Erythroblast (primary cell): ENCODE results near the gene ERICH3.

Source experiments
- GATA1 ChIP-seq: IDR thresholded peaks from 2 replicates; pipeline ENCODE4 v1.6.1; 2011; ENCODE audit warnings: low read depth, mild to moderate bottlenecking, control low read depth, low read length, moderate library complexity
- POLR2A ChIP-seq: IDR thresholded peaks from 2 replicates; pipeline ENCODE4 v1.6.1; 2011; ENCODE audit warnings: mild to moderate bottlenecking, low read length

DNA sequence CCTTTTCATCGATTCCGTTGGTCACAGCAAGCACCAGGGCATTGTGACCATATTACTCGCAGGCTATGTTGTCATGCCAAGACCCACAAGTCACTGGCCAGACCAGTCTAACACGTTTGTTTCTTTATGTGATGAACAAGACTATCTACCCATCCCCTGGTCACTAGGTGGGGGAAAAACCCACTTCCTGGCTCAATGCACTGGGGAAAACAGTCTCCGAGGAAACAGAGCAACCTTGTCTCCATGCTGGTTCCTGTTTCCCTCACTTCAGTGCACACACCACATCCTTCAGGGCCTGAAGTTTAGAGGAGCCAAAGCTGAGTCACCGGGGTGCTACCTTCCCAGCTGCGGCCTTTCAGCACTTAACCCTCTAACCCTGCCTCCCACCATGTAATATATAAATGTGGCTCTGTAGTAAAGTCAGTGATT is 20.9 kb downstream of the ERICH3 start:
- TF ChIP-seq POLR2A, result no peak
- TF ChIP-seq GATA1, result no peak
